Ishikawa (cell line): ENCODE measurements around the gene CCDC107.

Source experiments
- FOXM1 ChIP-seq: IDR thresholded peaks from 2 replicates; pipeline ENCODE4 v1.6.1; 2012; ENCODE audit warnings: low read depth, borderline replicate concordance
- RAD21 ChIP-seq: IDR thresholded peaks from 2 replicates; pipeline ENCODE4 v1.6.1; 2012; ENCODE audit warnings: low read depth
- REST ChIP-seq: IDR thresholded peaks from 2 replicates; pipeline ENCODE4 v1.6.1; 2012; ENCODE audit warnings: low read depth, mild to moderate bottlenecking
- TAF1 ChIP-seq: IDR thresholded peaks from 2 replicates; pipeline ENCODE4 v1.6.1; 2012; ENCODE audit warnings: low read depth, mild to moderate bottlenecking
- USF1 ChIP-seq: IDR thresholded peaks from 2 replicates; pipeline ENCODE4 v1.6.1; 2012

GRCh38 chr9:35666045-35666444, 8.0 kb downstream of the CCDC107 start:
- TF ChIP-seq REST (no peak), TAF1 (no peak), RAD21 (no peak), USF1 (no peak), FOXM1 (no peak)
